ENCODE results near the gene CPNE9. TPM values are rescaled to one million over a fixed set of nuclear protein-coding genes. Genes with fewer than 3 reads are reported as not detected.

The CPNE9 gene
- total RNA-seq, 1 donor from 2014 or later = 0.42 TPM

GRCh38 chr3:9669277-9669676 lies 34.4 kb upstream of the CPNE9 start:
- Mint-ChIP-seq H3K27me3 (ENCODE audit: low read depth) (no peaks in the 10 kb centered on the region), H3K9me3 (peaks cover 3% of the 10 kb centered on the region), H3K27ac (no peak overlapping the region), H3K4me1 (no peaks in the 10 kb centered on the region), H3K4me3 (no peak overlapping the region), H3K36me3 (peaks cover 28% of the 10 kb centered on the region)
- DNase-seq (ENCODE audit: low spot score in 2 of 2, unreplicated experiment in 2 of 2) = no peak
- no peak for TF ChIP-seq CTCF (IDR thresholded peaks at IDR 0.05; ENCODE audit: unreplicated experiment)

- Mint-ChIP-seq H3K4me3 (no peak overlapping the region), H3K4me1 (no peaks in the 10 kb centered on the region), H3K27me3 (ENCODE audit: low read depth) (no peaks in the 10 kb centered on the region), H3K9me3 (no peaks in the 10 kb centered on the region), H3K36me3 (peaks cover 24% of the 10 kb centered on the region), H3K27ac (no peak overlapping the region)
- DNase-seq (ENCODE audit: low spot score in 2 of 2, unreplicated experiment in 2 of 2) = no peak
- no peak for TF ChIP-seq CTCF (IDR thresholded peaks at IDR 0.05; ENCODE audit: unreplicated experiment)
These were observed 33.8 kb upstream of the CPNE9 start for GRCh38 chr3:9669720-9670432.

DNA sequence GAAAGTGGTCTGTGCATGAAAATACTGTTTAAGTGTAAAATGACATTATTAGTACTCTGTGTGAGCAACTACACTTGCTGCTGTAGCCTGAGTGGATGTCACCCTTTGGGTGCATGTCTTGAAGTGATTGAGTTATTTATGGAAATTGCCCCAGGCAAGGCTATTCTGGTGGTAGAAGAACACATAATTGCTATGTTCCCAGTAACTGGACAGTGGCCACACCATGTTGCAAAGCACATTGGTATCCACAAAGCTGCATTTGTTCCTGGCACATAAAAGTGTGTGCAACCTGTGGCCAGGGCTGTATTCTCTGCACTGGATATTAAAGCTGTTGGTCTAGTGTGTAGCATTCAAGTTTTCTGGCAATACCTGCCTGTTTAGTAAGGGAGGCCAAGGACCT lies 30.6 kb upstream of the CPNE9 start:
- TF ChIP-seq CTCF (IDR thresholded peaks at IDR 0.05; ENCODE audit: unreplicated experiment) = no peak
- peaks cover 19% of the 10 kb centered on the region for H3K36me3 Mint-ChIP-seq
- DNase-seq (ENCODE audit: low spot score in 2 of 2, unreplicated experiment in 2 of 2) = no peak
- no peaks in the 10 kb centered on the region for H3K9me3 Mint-ChIP-seq
- no peaks in the 10 kb centered on the region for H3K4me1 Mint-ChIP-seq
- H3K27ac Mint-ChIP-seq = no peak overlapping the region
- H3K27me3 Mint-ChIP-seq (ENCODE audit: low read depth) = no peaks in the 10 kb centered on the region
- H3K4me3 Mint-ChIP-seq = no peak overlapping the region

DNA sequence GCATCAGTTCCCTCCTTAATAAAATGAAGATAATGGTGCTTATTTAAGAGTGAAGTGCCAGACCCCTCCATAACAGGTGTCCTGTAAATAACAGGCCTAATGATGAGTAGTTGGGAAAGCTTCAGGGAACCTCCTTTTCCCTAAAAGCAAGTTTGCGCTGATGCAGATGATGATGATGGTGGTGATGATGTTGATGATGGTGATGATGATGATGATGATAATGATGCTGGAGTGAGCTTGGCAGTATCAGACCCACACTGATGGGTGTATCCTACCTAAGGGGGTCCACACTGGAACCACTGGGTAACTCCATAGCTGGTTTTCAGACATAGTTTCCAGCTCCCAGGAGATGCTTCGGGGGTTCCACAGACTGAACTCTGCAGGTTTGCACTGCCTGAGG lies 29.9 kb upstream of the CPNE9 start:
- Mint-ChIP-seq H3K27ac (no peak overlapping the region), H3K9me3 (no peaks in the 10 kb centered on the region), H3K4me1 (no peaks in the 10 kb centered on the region), H3K36me3 (peaks cover 25% of the 10 kb centered on the region), H3K27me3 (ENCODE audit: low read depth) (no peaks in the 10 kb centered on the region), H3K4me3 (no peak overlapping the region)
- no peak for DNase-seq (ENCODE audit: low spot score in 2 of 2, unreplicated experiment in 2 of 2)
- no peak for TF ChIP-seq CTCF (IDR thresholded peaks at IDR 0.05; ENCODE audit: unreplicated experiment)

GRCh38 chr3:9675736-9676290 lies 27.8 kb upstream of the CPNE9 start:
- DNase-seq (ENCODE audit: low spot score in 2 of 2, unreplicated experiment in 2 of 2) = no peak
- TF ChIP-seq CTCF (IDR thresholded peaks at IDR 0.05; ENCODE audit: unreplicated experiment) = no peak
- Mint-ChIP-seq H3K36me3 (peaks cover 28% of the 10 kb centered on the region), H3K27ac (no peak overlapping the region), H3K9me3 (no peaks in the 10 kb centered on the region), H3K27me3 (ENCODE audit: low read depth) (no peaks in the 10 kb centered on the region), H3K4me3 (no peak overlapping the region), H3K4me1 (no peaks in the 10 kb centered on the region)
